CD4-positive, alpha-beta T cell treated with Interleukin-12 subunit alpha and Interleukin-12 subunit beta, for 1 hour (primary cell): ENCODE results near the gene MPEG1.

ENCODE experiments used
- DNase-seq: peaks from one replicate; pipeline ENCODE4 v3.0.0-alpha.2; 2020

The MPEG1 gene

GRCh38 chr11:59216641-59217564 is 4.2 kb upstream of the MPEG1 start:
- peak; percentile 33 for DNase-seq

GRCh38 chr11:59214141-59214893 is 1.6 kb upstream of the MPEG1 start:
- no peak for DNase-seq

GRCh38 chr11:59212222-59212621 is 505 bp downstream of the MPEG1 start:
- DNase-seq, result no peak

GRCh38 chr11:59208956-59209355 is 3.8 kb downstream of the MPEG1 start:
- DNase-seq, result no peak

DNA sequence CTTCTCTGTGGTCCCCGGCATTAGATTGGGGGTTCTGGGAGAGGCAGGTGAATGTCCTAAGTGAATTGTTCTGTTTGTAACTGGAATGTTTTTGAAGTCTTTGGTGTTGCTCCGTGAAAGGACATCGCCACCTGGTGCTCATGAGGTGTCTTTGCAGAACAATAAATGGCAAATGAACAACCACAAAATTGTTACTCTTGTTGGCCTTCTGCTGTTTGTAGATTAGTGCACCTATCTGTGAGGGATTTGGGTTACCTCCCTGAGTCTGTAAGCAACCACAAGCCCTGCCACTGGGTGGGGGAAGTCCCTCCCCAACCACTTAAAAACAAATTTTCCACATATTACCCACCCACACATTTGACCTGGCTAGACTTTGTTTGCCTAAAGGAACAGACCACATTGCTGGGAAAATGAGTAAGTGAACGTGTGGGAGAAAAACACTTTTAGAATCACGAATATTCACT is 4.7 kb downstream of the MPEG1 start:
- peak; percentile 52 for DNase-seq

DNA sequence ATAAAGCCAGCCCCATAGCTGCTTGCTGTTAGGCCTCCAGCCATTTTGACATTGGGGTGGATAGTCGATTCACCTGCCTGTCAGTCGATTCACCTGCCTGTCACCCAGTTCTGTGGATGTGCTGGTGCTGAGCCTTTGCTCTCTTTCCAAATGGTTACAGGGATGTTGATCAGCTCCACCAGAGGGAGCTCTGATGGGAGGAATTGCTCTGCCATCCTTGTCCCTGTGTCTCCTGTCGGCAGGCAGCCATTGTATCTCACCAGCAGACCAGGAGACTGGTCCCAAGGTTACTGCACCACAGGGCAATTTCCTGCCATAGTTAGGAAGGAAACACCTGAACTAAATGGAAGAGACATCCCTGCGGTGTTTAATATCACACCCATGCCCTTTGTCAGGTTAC is 6.1 kb downstream of the MPEG1 start:
- DNase-seq, result no peak

- no peak for DNase-seq
Measured at GRCh38 chr11:59205648-59206047, 7.1 kb downstream of the MPEG1 start.

DNA sequence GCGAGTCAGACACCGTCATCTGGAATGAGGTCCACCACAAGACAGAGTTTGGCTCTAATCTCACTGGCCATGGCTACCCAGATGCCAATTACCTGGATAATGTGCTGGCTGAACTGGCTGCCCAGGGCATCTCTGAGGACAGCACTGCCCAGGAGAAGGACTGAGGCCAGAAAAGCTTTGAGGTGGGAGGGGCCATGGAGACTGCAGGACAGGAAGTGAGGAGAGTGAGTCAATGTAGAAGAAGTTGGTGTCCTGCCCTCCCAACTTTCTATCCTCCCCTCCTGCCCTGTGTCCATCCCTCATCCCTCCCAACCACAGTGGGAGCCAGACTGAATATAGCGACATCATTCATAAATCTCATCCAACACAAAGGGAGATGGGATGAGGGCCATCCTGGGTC is 8.0 kb downstream of the MPEG1 start:
- no peak for DNase-seq

GRCh38 chr11:59201353-59201752 is 11.4 kb downstream of the MPEG1 start:
- no peak for DNase-seq

DNA sequence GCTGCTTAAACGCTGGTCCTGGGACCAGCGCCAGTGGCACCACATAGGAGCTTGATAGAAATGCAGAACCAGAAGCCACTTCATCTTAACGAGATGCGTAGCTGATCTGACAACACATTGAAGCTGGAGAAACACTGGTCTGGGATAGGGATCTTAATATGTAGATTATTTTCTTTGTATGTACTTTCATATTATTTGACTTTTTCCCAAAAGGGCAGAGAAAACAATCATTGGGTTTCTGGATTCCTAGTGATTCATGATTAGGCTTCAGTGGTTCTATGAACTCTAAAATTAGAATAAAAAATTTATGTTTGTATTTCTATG is 12.3 kb downstream of the MPEG1 start:
- DNase-seq, result no peak

DNA sequence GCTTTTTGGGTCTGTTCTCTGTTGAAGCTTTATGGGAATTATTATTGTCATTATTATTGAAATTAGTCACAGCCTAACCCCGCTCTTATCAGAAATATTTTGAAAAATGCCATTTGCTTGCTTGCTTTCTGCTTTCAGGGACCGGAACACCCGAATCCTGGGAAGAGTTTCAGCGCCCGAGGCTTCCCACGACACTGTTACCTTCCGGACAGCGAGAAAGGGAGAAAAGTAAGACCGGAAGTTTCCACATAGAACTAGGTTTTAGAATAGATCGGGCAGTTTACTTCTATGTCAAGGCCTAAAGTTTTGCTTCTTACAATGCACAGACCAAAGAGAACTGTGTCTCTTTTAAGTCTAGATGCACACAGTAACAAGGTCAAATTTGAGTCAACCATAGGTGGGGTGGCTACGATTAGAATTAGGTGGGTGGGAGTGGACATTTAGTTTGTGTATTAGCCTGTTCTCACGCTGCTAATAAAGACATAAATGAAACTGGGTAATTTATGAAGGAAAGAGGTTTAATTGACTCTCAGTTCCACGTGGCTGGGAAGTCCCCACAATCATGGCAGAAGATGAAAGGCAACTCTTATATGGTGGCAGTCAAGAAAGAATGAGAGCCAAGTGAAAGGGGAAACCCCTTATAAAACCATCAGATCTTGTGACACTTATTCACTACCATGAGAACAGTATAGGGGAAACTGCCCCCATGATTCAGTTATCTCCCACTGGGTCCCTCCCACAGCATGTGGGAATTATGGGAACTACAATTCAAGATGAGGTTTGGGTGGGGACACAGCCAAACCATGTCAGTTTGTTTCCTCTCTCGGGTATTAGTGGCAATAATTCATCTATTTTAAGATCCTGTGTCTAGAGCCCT is 12.9 kb downstream of the MPEG1 start:
- DNase-seq, result no peak

GRCh38 chr11:59198726-59199125 is 14.0 kb downstream of the MPEG1 start:
- no peak for DNase-seq

- no peak for DNase-seq
Measured at GRCh38 chr11:59197991-59198390, 14.7 kb downstream of the MPEG1 start.

DNA sequence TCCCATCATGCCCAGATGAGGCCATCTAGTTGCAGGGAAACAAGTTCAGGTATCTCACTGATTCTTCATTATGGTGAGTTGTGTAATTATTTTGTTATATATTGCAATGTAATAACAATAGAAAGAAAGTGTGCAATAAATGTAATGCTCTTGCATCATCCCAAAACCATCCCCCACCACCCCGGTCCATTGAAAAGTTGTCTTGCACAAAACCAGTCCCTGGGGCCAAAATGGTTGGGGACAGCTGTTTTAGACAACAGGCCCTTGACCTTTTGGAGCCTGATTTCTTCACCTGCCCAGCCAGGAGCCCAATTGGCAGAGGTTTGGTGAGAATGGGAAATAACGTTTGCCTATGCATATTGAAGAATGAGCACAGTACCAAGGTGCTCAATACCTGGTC is 15.9 kb downstream of the MPEG1 start:
- DNase-seq, result no peak

DNA sequence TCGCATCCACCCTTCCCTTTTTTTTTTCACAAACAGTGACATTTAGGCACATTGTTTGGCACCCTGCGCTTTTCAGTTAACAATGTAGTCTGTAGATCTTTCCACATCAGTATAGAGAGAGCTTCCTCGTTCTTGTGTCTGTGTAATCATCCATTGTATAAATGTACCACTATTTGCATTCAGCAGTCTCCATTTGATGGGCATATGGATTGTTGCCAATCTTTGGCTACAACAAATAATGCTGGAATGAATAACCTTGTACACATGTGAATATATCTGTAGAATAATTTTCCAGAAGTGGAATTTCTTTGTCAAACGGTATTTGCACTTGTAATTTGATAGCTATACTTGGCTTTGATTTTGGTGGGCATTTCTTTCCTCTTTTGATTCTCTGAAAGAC is 17.1 kb downstream of the MPEG1 start:
- DNase-seq, result no peak

- no peak for DNase-seq
Measured at GRCh38 chr11:59193587-59194130, 19.1 kb downstream of the MPEG1 start.

DNA sequence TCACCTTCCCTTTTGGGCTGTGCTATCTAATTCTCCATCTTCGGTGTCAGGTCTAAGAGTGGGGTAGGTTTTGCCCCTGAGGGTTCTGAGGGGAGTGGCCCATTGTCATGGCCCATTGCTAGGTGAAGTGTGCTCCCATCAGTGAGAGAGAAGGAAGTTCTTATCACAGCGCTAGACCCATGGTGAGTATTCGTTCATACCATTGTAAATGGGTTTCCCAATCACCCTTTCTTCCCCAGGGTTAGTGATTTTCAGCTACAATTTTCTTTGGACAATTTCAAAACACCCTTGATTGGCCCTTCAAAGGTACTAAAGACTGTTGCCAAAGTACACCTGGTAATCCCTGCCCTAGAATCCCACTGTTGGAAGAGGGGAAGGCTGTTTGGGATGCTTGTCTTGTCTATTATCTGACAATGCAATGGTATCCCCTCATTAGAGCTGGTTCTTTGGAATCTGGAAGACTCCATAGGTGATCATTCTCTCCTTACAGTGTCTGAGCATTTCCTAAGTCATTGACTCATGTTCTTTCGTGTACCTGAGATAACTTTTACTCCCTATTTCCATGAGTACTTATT is 20.2 kb downstream of the MPEG1 start:
- no peak for DNase-seq

GRCh38 chr11:59191890-59192289 is 20.8 kb downstream of the MPEG1 start:
- no peak for DNase-seq

- DNase-seq, result no peak
Measured at GRCh38 chr11:59191095-59191494, 21.6 kb downstream of the MPEG1 start.

DNA sequence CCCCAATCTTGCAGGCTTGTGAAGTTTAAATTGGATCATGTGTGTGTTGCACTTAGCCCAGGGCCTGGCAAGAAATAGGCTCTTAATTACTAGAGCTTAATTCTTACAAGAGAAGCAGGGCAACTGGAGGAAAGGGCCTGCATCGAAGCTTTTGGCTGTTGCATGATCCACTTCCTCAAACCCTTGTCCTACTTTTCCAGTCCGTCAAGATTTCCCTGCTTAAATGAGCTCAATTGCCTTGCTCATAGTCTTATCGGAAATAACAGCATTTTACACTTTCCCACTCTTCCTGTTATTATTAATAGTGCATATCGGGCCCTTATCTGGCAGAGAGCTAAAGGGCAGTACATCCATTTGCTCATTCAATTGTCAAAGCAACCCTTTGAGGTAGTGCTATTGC is 22.7 kb downstream of the MPEG1 start:
- no peak for DNase-seq

DNA sequence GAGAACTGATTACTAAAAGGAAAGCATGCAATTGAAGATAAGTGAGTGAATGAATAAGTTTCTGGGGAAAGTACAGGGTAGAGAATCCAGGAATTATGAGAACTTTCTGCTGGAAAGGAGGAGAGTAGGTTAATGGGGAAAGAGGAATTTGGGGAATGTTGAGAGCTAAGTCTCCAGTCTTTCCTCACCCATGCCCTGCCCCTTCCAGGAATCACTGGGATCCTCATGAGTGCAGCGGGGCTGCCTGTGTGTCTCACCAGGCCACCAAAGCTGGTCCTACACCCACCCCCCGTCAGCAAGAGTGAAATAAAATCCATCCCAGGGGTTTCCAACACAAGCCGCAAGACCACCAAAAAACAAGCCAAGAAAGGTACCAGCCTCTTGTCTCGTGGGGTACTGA is 23.8 kb downstream of the MPEG1 start:
- DNase-seq, result no peak

- no peak for DNase-seq
Measured at GRCh38 chr11:59187587-59187986, 25.1 kb downstream of the MPEG1 start.

- DNase-seq, result no peak
Measured at GRCh38 chr11:59187035-59187434, 25.7 kb downstream of the MPEG1 start.
